Parathyroid adenoma (tissue), 2 donors: Measurements from ENCODE around the gene PDE5A.

ENCODE experiments used
- H2AFZ ChIP-seq: fragments of 300-600 bp; sonication (generic); one replicate; pipeline ENCODE4 v1.7.0; 2017; ENCODE audit warnings: antibody characterized with exemption, mild to moderate bottlenecking
- H3K27ac ChIP-seq: fragments of 300-600 bp; sonication (generic); one replicate; pipeline ENCODE4 v1.7.0; 2017
- H3K27me3 ChIP-seq: fragments of 300-600 bp; sonication (generic); one replicate; pipeline ENCODE4 v1.7.0; 2017; ENCODE audit warnings: low read length; ENCODE audit not compliant: control insufficient read depth, insufficient read depth
- H3K36me3 ChIP-seq: fragments of 300-600 bp; sonication (generic); one replicate; pipeline ENCODE4 v1.7.0; 2017; ENCODE audit warnings: low read length; ENCODE audit not compliant: control insufficient read depth, insufficient read depth
- H3K4me1 ChIP-seq: fragments of 300-600 bp; sonication (generic); one replicate; pipeline ENCODE4 v1.7.0; 2017; ENCODE audit warnings: control low read depth
- H3K4me2 ChIP-seq: fragments of 300-600 bp; sonication (generic); one replicate; pipeline ENCODE4 v1.7.0; 2017; ENCODE audit warnings: low read length
- H3K4me3 ChIP-seq: fragments of 300-600 bp; sonication (generic); one replicate; pipeline ENCODE4 v1.7.0; 2017; ENCODE audit warnings: low read depth, low read length
- H3K79me2 ChIP-seq: fragments of 300-600 bp; sonication (generic); one replicate; pipeline ENCODE4 v1.7.0; 2017; ENCODE audit warnings: control low read depth
- H3K9ac ChIP-seq: fragments of 300-600 bp; sonication (generic); one replicate; pipeline ENCODE4 v1.7.0; 2017; ENCODE audit warnings: mild to moderate bottlenecking
- H3K9me3 ChIP-seq: fragments of 300-600 bp; sonication (generic); one replicate; pipeline ENCODE4 v1.7.0; 2017; ENCODE audit warnings: low read length; ENCODE audit not compliant: control insufficient read depth
- TF ChIP-seq, protein P1 (sequence below): fragments of 300-600 bp; sonication (generic); IDR thresholded peaks from one replicate; pipeline ENCODE4 v1.7.0; 2017; ENCODE audit warnings: antibody characterized with exemption, mild to moderate bottlenecking
- donor health status: primary hyperparathyroidism.

PDE5A gene

DNA sequence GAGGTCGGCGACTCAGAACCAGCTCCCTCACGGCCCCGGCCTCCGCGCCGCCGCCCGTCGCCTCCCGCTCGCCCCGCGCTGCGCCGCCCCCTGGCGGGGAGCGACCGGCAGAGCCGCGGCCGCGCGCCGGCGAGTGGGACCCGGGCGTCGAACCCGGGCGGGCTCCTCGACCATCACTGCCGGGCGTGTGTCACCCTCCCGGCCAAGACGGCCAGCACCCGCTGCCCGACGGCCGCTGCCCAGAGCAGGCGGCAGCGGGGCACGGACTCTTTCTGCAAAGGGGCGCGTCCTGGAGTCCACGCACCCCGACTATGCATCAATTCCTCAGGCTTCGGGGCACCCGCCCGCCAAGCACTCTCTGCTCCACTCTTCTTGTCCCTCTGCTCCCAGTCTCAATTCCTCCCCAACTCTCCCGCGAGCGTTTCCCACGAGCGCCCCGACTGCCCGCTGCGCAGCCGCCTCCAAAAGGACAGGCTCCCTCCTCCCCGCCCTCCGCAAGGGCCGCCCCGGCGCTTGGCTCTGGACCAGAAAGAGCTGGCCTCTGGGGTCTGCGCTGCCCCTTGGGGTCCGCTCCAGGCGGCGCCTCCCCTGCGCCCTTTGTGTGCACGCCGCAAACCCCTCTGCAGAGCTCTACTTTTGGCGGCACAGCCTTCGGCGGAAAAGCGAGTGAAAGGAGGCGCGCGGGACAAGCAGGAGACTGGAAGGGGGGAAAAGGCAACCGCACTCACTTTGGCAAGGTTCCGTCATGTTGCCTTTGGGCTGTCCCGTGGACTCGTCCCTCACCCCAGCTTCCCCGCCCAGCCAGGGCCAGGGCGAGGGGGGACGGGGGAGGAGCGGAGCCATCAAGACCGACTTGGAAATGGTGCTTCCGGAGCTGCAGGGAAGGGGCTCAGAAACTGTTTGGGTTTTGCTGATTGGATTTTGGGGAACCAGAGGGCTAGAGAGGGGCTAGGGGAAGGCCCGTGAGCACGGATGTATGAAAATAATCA, 1.0 kb downstream of the PDE5A start:
- Histone ChIP-seq H3K27me3 (no peaks in the 10 kb centered on the region), H3K4me3 (peak overlapping the region; percentile 78), H3K4me2 (peak overlapping the region; percentile 75), H3K9me3 (no peaks in the 10 kb centered on the region), H3K27ac (peak overlapping the region; percentile 78), H3K9ac (no peak overlapping the region), H2AFZ (peak overlapping the region; percentile 94), H3K36me3 (no peaks in the 10 kb centered on the region), H3K4me1 (no peaks in the 10 kb centered on the region), H3K79me2 (no peaks in the 10 kb centered on the region)
- TF ChIP-seq, protein P1, sequence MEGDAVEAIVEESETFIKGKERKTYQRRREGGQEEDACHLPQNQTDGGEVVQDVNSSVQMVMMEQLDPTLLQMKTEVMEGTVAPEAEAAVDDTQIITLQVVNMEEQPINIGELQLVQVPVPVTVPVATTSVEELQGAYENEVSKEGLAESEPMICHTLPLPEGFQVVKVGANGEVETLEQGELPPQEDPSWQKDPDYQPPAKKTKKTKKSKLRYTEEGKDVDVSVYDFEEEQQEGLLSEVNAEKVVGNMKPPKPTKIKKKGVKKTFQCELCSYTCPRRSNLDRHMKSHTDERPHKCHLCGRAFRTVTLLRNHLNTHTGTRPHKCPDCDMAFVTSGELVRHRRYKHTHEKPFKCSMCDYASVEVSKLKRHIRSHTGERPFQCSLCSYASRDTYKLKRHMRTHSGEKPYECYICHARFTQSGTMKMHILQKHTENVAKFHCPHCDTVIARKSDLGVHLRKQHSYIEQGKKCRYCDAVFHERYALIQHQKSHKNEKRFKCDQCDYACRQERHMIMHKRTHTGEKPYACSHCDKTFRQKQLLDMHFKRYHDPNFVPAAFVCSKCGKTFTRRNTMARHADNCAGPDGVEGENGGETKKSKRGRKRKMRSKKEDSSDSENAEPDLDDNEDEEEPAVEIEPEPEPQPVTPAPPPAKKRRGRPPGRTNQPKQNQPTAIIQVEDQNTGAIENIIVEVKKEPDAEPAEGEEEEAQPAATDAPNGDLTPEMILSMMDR = no peak

DNA sequence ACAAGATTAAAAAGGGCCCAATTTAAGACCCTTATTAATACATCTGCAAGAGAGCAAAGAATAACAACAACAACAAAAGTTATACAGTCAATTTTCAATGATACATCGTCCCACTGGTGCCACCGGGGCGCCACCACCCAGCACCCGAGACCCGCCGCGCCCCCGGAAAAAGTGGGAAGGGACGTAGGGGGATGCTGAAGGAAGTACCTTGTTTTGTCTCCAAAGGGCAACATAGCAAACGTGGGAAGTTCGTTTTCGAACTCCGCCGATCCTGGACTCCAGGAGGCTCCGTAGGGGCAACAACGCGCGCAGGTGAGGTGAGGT, 1.7 kb downstream of the PDE5A start:
- Histone ChIP-seq H3K27ac (no peak overlapping the region), H3K9me3 (no peaks in the 10 kb centered on the region), H3K4me2 (peak overlapping the region; percentile 75), H3K27me3 (no peaks in the 10 kb centered on the region), H3K9ac (no peak overlapping the region), H3K79me2 (no peaks in the 10 kb centered on the region), H3K4me3 (peak overlapping the region; percentile 54), H3K4me1 (no peaks in the 10 kb centered on the region), H2AFZ (peak overlapping the region; percentile 61), H3K36me3 (no peaks in the 10 kb centered on the region)
- TF ChIP-seq, protein P1 = no peak

DNA sequence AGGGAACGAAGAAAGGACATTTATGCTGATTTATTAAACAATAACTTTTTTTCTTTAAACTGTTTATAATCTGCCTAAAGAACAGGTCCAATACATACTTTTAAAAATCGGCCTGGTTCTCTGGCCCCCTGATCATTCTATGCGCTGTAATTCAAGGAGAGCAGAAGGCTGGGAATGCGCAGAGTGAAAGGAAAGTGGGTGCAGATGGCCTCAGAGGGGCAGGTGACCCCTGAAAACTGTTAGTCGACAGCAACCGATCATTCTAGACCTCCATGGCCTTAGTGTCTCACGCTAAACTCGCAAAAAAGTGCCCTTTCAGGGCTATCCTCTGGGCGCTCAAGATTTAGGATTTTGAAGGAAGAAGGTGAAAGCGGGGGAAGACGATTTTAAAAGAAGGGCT, 2.2 kb downstream of the PDE5A start:
- Histone ChIP-seq H3K36me3 (no peaks in the 10 kb centered on the region), H3K27ac (no peak overlapping the region), H2AFZ (no peak overlapping the region), H3K4me2 (peak overlapping the region; percentile 75), H3K27me3 (no peaks in the 10 kb centered on the region), H3K9me3 (no peaks in the 10 kb centered on the region), H3K4me1 (no peaks in the 10 kb centered on the region), H3K4me3 (peak overlapping the region; percentile 54), H3K79me2 (no peaks in the 10 kb centered on the region), H3K9ac (no peak overlapping the region)
- TF ChIP-seq, protein P1 = no peak

DNA sequence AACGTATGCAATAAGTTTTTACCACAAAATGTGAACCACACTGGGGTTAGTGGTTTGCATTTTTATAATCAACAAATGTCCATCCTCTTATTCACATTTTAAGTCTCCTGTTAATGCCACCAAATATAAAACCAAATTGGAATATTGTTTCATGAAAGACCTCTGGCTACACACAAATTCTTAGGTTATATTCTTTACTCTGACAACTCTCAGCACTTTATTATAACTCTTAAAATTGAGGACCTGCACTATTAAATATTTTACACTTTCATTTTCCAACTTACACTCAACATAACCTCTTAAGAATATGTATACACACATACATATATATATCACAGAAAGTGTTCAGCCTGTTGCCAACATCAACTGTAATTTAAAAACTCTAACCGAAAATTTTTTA, 2.8 kb downstream of the PDE5A start:
- TF ChIP-seq, protein P1 = no peak
- peaks cover 2% of the 10 kb centered on the region for H3K79me2 ChIP-seq
- H2AFZ ChIP-seq = no peak overlapping the region
- H3K27me3 ChIP-seq = no peaks in the 10 kb centered on the region
- H3K27ac ChIP-seq = no peak overlapping the region
- H3K4me1 ChIP-seq = no peaks in the 10 kb centered on the region
- no peak overlapping the region for H3K4me3 ChIP-seq
- no peaks in the 10 kb centered on the region for H3K9me3 ChIP-seq
- no peak overlapping the region for H3K4me2 ChIP-seq
- no peak overlapping the region for H3K9ac ChIP-seq
- H3K36me3 ChIP-seq = no peaks in the 10 kb centered on the region

DNA sequence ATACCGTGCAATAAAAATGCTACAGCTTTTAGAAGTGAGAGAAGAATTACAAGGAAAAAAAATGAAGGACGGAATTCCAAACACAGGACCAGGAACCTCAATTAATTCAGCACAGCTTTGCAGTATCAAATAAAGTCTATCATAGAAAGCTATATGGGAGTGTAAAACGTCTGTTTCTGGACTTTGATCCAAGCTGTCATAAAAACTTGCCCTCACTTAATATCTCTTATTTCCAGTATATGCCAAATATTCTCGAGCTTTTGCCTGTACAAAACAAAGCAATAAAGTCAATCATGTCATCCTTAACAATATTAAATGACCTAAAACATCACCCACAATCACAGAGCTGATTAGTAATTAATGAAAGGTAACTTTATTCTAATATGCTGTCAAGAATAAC, 4.2 kb downstream of the PDE5A start:
- no peak overlapping the region for H3K27ac ChIP-seq

More for the DNA sequence above, 4.2 kb downstream of the PDE5A start:
- Histone ChIP-seq H3K4me3 (no peak overlapping the region), H3K4me1 (no peaks in the 10 kb centered on the region), H3K79me2 (peaks cover 2% of the 10 kb centered on the region), H3K9me3 (no peaks in the 10 kb centered on the region), H3K4me2 (no peak overlapping the region), H3K9ac (no peak overlapping the region), H3K36me3 (no peaks in the 10 kb centered on the region), H3K27me3 (no peaks in the 10 kb centered on the region), H2AFZ (no peak overlapping the region)
- TF ChIP-seq, protein P1 = no peak
